Activated CD8-positive, alpha-beta T cell treated with anti-CD3 and anti-CD28 coated beads for 36 hours (primary cell): Measurements from ENCODE around the gene PRDM16. TPM values are rescaled to one million over a fixed set of nuclear protein-coding genes. Genes with fewer than 3 reads are reported as not detected.

Experiments used
- ATAC-seq: fragments of 200-7000 bp; cut with Tn5 transposase; one replicate; pipeline ENCODE4 v1.10.0; 2021; ENCODE audit warnings: mild to moderate bottlenecking, moderate library complexity
- CTCF ChIA-PET: fragments of 350-600 bp; sonication (Branson Sonifier 250); formaldehyde crosslinking; loops from one replicate; lab custom pipeline; 2021; ENCODE audit warnings: antibody characterized with exemption; lab: Charles Lee
- POLR2A ChIA-PET: fragments of 350-600 bp; sonication (Branson Sonifier 250); formaldehyde crosslinking; loops from one replicate; lab custom pipeline; 2021; ENCODE audit warnings: antibody characterized with exemption; lab: Charles Lee
- DNase-seq: peaks from one replicate; pipeline ENCODE4 v3.0.0-alpha.2; 2020
- H3K27ac Mint-ChIP-seq: one replicate; pipeline ENCODE4 v1.8.0; 2021; ENCODE audit warnings: mild to moderate bottlenecking, mixed read lengths
- H3K27me3 Mint-ChIP-seq: one replicate; pipeline ENCODE4 v1.8.0; 2021; ENCODE audit warnings: mixed read lengths
- H3K36me3 Mint-ChIP-seq: one replicate; pipeline ENCODE4 v1.8.0; 2021; ENCODE audit warnings: low read depth, mixed read lengths
- H3K4me1 Mint-ChIP-seq: one replicate; pipeline ENCODE4 v1.8.0; 2021; ENCODE audit warnings: low read depth, mixed read lengths
- H3K4me3 Mint-ChIP-seq: one replicate; pipeline ENCODE4 v1.8.0; 2021; ENCODE audit warnings: mild to moderate bottlenecking, moderate library complexity, mixed read lengths
- H3K9me3 Mint-ChIP-seq: one replicate; pipeline ENCODE4 v1.8.0; 2021; ENCODE audit warnings: mixed read lengths
- intact Hi-C: fragments of 100-400 bp; cut with micrococcal nuclease; formaldehyde crosslinking; loops from one replicate; pipeline ENCODE4 v1.10.0; 2022
- total RNA-seq, 2 experiments: library from RNA; stranded (reverse); gene quantifications; one replicate each; pipeline ENCODE4 v1.2.3, GENCODE V29; 2021
- TF ChIP-seq, protein P1 (sequence below): fragments of 200-600 bp; IDR thresholded peaks from one replicate; pipeline ENCODE4 v1.8.0; 2022; ENCODE audit warnings: antibody characterized with exemption, mild to moderate bottlenecking

Gene PRDM16
- total RNA-seq, 2 experiments from 2014 or later = 0.29 to 0.49 TPM

DNA sequence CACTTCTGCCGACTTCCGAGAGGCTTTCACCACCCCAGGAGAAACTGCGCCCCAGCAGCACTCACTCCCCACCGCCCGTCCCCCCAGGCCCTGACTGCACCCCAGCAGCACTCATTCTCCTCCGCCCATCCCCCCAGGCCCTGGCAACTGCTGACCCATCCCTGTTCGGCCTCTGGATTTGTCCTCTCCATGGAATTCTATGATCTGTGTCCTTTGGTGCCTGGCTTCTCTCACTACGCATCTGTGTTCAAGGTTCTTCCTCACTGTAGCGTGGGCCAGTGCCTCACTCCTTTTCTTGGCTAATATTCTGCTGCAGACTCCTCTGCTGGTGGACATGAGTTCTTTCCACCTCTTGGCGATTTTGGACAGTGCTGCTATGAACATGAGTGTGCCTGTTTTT lies 263.7 kb downstream of the PRDM16 start:
- TF ChIP-seq, protein P1, sequence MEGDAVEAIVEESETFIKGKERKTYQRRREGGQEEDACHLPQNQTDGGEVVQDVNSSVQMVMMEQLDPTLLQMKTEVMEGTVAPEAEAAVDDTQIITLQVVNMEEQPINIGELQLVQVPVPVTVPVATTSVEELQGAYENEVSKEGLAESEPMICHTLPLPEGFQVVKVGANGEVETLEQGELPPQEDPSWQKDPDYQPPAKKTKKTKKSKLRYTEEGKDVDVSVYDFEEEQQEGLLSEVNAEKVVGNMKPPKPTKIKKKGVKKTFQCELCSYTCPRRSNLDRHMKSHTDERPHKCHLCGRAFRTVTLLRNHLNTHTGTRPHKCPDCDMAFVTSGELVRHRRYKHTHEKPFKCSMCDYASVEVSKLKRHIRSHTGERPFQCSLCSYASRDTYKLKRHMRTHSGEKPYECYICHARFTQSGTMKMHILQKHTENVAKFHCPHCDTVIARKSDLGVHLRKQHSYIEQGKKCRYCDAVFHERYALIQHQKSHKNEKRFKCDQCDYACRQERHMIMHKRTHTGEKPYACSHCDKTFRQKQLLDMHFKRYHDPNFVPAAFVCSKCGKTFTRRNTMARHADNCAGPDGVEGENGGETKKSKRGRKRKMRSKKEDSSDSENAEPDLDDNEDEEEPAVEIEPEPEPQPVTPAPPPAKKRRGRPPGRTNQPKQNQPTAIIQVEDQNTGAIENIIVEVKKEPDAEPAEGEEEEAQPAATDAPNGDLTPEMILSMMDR = no peak
- H3K4me3 Mint-ChIP-seq = no peak overlapping the region
- no peaks in the 10 kb centered on the region for H3K4me1 Mint-ChIP-seq
- DNase-seq = no peak
- H3K27ac Mint-ChIP-seq = no peak overlapping the region
- H3K9me3 Mint-ChIP-seq = no peaks in the 10 kb centered on the region
- CTCF ChIA-PET = no interaction called here
- H3K27me3 Mint-ChIP-seq = peaks cover 3% of the 10 kb centered on the region
- no peaks in the 10 kb centered on the region for H3K36me3 Mint-ChIP-seq
- no peak for ATAC-seq
- POLR2A ChIA-PET = no interaction called here
- intact Hi-C loops = no loop called here

DNA sequence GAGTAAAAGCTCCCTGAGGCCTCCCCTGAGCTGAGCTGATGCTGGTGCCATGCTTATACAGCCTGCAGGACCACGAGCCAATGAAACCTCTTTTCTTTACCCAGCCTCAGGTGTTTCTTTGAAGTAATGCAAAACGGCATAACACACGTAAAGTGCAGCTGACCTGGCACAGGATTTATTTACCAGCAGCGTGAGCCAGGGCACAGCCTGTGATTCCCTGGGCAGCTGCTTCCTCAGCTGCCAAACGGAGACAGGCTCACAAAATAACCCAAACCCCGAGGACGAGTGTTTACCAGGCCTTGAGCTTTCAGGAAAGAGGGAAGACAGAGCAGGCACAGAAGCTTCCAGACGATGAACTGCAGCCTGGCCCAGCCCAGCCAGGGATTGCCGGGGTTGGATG lies 264.9 kb downstream of the PRDM16 start:
- Mint-ChIP-seq H3K36me3 (no peaks in the 10 kb centered on the region), H3K4me3 (no peak overlapping the region), H3K4me1 (no peaks in the 10 kb centered on the region), H3K27me3 (peaks cover 3% of the 10 kb centered on the region), H3K27ac (no peak overlapping the region), H3K9me3 (no peaks in the 10 kb centered on the region)
- ChIA-PET POLR2A (no interaction called here), CTCF (no interaction called here)
- ATAC-seq (no peak), DNase-seq (no peak)
- intact Hi-C loops = no loop called here
- TF ChIP-seq, protein P1 = no peak

DNA sequence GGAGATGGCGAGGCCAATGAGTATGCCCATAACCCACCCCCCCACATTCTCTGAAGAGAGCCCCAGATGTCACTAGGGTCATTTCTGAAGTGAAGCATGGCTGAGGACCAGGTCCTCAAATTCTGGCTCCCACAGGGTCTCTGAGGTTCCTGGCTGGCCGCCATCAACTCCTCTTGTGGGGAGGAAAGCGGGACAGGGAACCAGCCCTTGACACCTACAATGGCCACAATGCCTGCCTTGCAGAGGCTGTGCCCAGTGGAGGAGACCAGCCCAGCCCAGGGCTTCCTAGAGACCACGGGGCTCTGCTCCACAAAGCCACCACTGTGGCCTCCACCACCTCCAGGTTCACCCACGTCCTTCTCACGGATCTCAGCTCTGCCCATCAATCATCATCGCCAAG lies 265.4 kb downstream of the PRDM16 start:
- Mint-ChIP-seq H3K27ac (no peak overlapping the region), H3K4me3 (no peak overlapping the region), H3K36me3 (no peaks in the 10 kb centered on the region), H3K9me3 (no peaks in the 10 kb centered on the region), H3K27me3 (peaks cover 3% of the 10 kb centered on the region), H3K4me1 (no peaks in the 10 kb centered on the region)
- intact Hi-C loops = no loop called here
- ChIA-PET POLR2A (no interaction called here), CTCF (no interaction called here)
- DNase-seq (no peak), ATAC-seq (no peak)
- TF ChIP-seq, protein P1 = no peak

DNA sequence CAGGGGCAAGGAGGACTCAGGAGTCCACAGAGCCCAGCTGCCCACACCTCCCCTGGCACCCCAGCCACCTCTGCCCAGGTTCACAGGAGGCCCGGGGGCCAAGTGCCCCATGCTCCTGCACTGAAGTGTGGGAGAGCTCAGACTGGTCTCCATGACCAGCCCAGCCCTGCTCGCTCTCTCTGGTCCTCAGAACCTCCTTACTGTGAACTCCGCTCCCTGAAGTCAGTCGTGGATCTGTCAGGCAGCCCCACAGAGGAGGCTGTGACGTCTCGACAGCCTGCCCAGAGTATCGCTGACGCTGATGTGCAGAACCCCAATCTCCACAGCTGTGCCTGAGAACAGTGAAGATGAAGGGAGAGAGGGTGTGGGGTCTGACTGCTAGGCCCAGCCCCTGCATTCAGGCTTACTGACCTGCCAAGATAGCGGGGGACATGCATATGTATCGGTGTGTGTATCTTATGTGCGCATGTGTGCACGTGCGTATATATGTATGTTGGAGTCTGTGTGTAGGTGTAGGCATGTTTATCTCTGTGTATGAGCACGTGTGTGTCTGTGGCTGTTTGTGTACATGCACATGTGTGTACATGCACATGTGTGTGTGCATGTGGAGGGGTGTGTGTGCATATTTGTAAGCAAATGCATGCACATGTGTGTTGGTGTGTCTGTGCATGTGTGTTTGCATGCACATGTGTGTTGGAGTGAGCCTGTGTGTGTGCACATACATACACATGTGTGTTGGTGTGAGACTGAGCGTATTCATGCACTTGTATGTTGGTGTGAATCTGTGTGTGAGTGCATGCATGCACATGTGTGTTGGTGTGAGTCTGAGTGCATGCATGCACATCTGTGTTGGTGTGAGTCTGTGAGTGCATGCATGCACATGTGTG lies 267.0 kb downstream of the PRDM16 start:
- ATAC-seq (no peak), DNase-seq (no peak)
- no peak overlapping the region for H3K27ac Mint-ChIP-seq
- H3K27me3 Mint-ChIP-seq = peaks cover 3% of the 10 kb centered on the region
- H3K4me1 Mint-ChIP-seq = no peaks in the 10 kb centered on the region
- TF ChIP-seq, protein P1 = no peak
- no peak overlapping the region for H3K4me3 Mint-ChIP-seq
- CTCF ChIA-PET = no interaction called here
- intact Hi-C loops = no loop called here
- no peaks in the 10 kb centered on the region for H3K9me3 Mint-ChIP-seq
- no peaks in the 10 kb centered on the region for H3K36me3 Mint-ChIP-seq
- POLR2A ChIA-PET = no interaction called here
